ENCODE data around the gene SCAF1.

DNA sequence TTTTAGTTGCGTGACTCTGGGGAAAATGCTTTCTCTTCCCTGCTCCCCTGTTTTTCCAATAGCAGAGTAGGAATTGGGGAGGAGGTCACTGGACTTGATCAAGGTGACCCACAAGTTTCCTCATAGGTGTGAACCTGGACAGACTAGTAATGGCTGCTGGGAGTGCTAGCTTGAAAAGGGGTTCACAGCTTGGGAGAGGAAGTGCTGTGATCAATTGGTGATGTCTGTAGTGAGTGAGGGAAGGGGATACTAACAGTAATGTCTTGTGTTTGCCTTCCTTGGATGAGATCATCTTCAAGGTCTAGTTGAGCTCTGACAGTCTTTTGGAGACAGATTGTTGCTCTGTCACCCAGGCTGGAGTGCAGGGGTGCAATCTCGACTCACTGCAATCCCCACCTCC is 25.5 kb downstream of the SCAF1 start:
- TF ChIP-seq, protein P1, sequence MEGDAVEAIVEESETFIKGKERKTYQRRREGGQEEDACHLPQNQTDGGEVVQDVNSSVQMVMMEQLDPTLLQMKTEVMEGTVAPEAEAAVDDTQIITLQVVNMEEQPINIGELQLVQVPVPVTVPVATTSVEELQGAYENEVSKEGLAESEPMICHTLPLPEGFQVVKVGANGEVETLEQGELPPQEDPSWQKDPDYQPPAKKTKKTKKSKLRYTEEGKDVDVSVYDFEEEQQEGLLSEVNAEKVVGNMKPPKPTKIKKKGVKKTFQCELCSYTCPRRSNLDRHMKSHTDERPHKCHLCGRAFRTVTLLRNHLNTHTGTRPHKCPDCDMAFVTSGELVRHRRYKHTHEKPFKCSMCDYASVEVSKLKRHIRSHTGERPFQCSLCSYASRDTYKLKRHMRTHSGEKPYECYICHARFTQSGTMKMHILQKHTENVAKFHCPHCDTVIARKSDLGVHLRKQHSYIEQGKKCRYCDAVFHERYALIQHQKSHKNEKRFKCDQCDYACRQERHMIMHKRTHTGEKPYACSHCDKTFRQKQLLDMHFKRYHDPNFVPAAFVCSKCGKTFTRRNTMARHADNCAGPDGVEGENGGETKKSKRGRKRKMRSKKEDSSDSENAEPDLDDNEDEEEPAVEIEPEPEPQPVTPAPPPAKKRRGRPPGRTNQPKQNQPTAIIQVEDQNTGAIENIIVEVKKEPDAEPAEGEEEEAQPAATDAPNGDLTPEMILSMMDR (IDR thresholded peaks at IDR 0.05 in 2 of 3, conservative IDR thresholded peaks at IDR 0.05 in 1 of 3; ENCODE audit: insufficient read depth in 2 of 3, low read depth in 1 of 3, low read length in 3 of 3), result no peak
- TF ChIP-seq, protein P2, sequence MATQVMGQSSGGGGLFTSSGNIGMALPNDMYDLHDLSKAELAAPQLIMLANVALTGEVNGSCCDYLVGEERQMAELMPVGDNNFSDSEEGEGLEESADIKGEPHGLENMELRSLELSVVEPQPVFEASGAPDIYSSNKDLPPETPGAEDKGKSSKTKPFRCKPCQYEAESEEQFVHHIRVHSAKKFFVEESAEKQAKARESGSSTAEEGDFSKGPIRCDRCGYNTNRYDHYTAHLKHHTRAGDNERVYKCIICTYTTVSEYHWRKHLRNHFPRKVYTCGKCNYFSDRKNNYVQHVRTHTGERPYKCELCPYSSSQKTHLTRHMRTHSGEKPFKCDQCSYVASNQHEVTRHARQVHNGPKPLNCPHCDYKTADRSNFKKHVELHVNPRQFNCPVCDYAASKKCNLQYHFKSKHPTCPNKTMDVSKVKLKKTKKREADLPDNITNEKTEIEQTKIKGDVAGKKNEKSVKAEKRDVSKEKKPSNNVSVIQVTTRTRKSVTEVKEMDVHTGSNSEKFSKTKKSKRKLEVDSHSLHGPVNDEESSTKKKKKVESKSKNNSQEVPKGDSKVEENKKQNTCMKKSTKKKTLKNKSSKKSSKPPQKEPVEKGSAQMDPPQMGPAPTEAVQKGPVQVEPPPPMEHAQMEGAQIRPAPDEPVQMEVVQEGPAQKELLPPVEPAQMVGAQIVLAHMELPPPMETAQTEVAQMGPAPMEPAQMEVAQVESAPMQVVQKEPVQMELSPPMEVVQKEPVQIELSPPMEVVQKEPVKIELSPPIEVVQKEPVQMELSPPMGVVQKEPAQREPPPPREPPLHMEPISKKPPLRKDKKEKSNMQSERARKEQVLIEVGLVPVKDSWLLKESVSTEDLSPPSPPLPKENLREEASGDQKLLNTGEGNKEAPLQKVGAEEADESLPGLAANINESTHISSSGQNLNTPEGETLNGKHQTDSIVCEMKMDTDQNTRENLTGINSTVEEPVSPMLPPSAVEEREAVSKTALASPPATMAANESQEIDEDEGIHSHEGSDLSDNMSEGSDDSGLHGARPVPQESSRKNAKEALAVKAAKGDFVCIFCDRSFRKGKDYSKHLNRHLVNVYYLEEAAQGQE (IDR thresholded peaks at IDR 0.05; ENCODE audit: borderline replicate concordance), result peak; percentile 71
- TF ChIP-seq, protein P2 (CRISPR knock-in tag; IDR thresholded peaks at IDR 0.05; ENCODE audit: low read depth), result no peak
- TF ChIP-seq EGR1 (conservative IDR thresholded peaks at IDR 0.05), result no peak
- TF ChIP-seq SIN3A (IDR thresholded peaks at IDR 0.05; ENCODE audit: borderline replicate concordance in 2 of 2, control insufficient read depth in 1 of 2, low read depth in 2 of 2, low read length in 2 of 2), result no peak
- no peak for TF ChIP-seq TAF1 (IDR thresholded peaks at IDR 0.05; ENCODE audit: control insufficient read depth, extremely low read depth, insufficient read depth, low read length, severe bottlenecking)
- no peak for TF ChIP-seq DPF2 (IDR thresholded peaks at IDR 0.05)
- TF ChIP-seq NRF1 (conservative IDR thresholded peaks at IDR 0.05 in 1 of 2, IDR thresholded peaks at IDR 0.05 in 1 of 2), result no peak
- no peak for TF ChIP-seq ZBTB1 (CRISPR knock-in tag; IDR thresholded peaks at IDR 0.05; ENCODE audit: borderline replicate concordance, low read depth)
- TF ChIP-seq, protein P3, sequence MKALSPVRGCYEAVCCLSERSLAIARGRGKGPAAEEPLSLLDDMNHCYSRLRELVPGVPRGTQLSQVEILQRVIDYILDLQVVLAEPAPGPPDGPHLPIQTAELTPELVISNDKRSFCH (CRISPR knock-in tag; IDR thresholded peaks at IDR 0.05), result no peak
- TF ChIP-seq, protein P3 (tag; IDR thresholded peaks at IDR 0.05), result no peak
- no peak for TF ChIP-seq EP300 (IDR thresholded peaks at IDR 0.05; ENCODE audit: low read length)

All from K562 (cell line).